ENCODE results near the gene RGS9.
"Not testable (repeated sequence)": the region's sequence is repeated elsewhere in the genome, so short reads cannot be mapped to it uniquely, and the experiment has no call there.

RGS9 gene

DNA sequence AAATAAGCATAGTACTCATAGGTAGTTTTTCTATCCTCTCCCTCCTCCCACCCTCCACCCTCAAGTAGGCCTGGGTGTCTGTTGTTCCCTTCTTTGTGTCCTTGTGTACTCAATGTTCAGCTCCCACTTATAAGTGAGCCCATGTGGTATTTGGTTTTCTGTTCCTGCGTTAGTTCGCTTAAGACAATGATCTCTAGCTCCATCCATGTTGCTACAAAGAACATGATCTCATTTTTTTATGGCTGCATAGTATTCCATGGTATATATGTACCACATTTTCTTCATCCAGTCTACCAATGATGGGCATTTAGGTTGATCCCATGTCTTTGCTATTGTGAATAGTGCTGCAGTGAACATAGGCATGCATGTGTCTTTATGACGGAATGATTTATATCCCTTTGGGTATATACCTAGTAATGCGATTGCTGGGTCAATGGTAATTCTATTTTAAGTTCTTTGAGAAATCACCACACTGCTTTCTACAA, 43.6 kb downstream of the RGS9 start:
- not testable (repeated sequence) for DNase-seq (ENCODE audit: extremely low read depth in 1 of 2, low read depth in 1 of 2)

DNA sequence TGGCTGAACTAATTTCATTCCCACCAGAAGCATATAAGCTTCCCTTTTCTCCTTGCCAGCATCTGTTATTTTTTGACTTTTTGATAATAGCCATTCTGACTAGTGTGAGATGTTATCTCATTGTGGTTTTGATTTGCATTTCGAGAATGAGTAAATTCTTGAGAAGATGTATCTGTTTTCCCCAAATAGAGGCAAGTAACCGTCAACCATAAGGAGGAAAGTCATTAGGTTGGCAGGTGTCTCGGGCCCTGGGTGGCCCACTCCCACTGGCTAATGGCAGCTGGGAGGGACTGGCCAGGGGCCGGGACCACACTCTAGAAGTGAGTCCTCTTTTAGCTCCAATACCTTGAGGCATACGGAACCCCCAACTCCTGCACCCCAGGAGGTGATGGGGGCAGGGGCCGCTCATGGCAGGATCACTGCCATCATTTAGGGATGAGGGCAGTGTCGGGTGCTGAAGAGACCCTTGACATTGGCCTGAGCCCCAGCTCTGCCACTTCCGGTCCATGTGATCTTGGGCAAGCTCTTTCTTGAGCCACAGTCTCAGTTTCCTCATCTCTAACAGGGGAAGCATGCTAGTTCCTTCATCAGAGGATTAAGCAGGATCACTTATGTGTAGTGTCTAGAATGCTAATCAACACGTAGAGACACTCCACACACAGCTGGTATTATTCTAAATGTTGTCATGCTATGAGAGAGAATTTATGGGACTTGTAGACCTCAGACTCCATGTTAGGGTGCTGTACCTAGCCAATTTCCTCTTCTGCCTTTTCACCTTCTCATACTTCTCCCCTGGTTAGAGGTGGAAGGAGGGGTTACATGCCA, 44.3 kb downstream of the RGS9 start:
- DNase-seq (ENCODE audit: extremely low read depth in 1 of 2, low read depth in 1 of 2), result no peak

DNA sequence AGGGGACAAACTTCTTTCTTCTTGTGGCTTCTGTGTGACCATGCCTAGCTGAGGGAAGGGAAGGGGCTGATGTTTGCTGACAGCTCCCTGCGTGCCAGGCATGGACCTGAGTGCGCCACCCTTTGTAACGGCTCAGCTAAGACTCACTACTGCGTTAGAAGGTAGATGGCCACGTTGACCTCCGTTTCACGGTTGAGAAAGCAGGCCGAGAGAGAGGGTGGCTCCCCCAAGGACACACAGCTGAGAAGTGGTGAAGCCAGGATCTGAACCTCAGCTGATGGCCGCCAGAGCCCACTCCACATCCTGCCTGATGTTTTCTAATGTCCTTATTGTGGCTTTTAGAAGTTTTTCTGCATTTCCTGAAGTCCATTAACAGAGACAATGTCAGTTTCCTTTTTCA, 45.1 kb downstream of the RGS9 start:
- no peak for DNase-seq (ENCODE audit: extremely low read depth in 1 of 2, low read depth in 1 of 2)

DNA sequence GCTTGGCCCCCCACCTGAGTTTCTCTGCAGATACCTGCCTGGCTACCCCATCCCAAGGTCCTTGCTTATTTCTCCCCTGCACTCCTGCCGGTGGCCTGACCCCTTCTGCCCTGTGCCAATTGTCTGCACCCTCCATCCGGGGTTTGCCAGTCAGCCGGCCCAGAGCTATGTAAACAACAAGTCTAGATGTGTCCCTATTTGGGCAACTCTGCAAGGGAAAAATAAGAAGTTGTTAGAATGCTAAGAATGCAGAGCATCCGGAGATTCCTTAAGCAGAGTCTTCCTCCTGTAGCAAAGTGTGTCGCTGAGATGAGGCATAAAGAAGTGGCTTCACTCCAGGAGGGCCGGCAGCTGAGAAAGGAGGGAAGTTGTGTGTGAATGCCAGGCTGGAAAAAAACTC, 46.6 kb downstream of the RGS9 start:
- DNase-seq (ENCODE audit: extremely low read depth in 1 of 2, low read depth in 1 of 2), result no peak

DNA sequence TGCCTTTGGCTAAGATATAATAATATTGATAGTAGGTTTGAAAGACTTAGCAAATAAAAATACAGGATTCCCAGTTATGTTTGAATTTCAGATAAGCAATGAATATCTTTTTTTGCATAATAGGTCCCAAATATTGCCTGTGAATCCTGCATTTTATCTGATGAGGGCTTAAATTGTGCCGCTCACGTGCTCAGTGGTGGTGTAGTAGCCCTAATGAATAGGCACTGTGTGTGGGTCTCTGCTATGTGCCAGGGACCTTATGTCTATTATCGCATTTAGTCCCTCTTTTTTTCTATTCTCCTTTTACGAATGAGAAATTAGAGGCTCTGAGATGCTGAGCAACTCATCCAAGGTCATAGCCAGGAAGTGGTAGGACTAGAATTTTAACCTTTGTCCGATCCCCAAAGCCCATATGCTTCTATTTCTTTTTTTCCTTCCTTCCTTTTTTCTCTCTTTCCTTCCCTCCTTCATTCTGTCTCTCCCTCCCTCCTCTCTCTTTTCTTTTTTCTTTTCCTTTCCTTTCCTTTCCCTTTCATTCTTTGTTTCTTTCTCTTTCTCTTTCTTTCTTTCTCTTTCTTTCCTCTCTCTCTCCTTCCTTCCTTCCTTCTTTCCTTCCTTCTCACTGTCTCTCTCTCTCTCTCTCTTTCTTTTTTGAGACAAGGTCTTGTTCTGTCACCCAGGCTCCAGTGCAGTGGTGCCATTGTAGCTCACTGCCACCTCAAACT, 47.2 kb downstream of the RGS9 start:
- no peak for DNase-seq (ENCODE audit: extremely low read depth in 1 of 2, low read depth in 1 of 2)

DNA sequence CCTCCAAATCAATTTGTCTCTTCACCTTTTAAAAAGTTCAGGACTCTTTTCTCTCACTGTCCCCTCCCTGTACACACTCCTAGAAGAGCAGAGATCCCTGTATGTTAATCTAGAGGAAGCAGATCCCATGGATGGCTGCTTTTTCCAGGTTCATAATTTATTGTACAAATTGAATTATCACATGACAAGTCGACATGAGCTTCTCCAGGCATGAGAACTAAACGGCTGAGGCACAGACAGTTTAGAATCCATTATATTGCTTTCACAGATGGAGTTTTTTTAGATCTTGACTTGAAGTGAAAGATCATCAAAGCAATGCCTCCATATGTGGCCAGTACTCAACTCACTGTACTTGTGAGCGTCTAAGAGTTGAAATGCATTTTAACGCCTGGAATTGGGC, 47.9 kb downstream of the RGS9 start:
- DNase-seq (ENCODE audit: extremely low read depth in 1 of 2, low read depth in 1 of 2), result no peak

DNA sequence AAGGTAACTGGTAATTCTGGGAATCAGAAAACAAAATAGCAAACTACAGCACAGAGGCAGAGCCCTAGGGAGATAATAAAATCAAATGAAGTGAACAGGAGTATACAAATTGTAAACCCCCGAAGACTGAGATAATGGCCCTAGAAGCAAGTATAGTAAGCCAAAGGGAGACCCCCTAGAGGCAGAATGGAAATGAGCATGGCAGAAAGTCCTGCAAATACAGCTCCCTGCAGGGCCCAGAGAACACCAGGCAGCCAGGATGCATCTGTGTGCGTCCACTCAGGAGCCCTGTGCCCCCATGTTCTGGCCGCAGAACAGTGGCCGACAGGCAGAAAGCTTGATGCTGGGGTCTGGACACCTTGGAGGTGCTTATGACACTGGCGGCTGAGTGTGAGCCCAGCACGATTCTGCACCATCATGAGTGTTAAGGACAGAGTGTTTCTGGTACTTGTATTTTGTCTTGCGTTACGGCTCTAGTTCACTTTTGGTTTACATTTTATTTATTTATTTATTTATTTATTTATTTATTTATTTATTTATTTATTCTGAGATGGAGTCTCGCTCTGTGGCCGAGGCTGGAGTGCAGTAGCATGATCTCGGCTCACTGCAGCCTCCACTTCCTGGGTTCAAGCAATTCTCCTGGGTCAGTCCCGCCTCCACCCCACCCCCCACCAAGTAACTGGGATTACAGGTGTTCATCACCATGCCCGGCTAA, 48.7 kb downstream of the RGS9 start:
- no peak for DNase-seq (ENCODE audit: extremely low read depth in 1 of 2, low read depth in 1 of 2)

DNA sequence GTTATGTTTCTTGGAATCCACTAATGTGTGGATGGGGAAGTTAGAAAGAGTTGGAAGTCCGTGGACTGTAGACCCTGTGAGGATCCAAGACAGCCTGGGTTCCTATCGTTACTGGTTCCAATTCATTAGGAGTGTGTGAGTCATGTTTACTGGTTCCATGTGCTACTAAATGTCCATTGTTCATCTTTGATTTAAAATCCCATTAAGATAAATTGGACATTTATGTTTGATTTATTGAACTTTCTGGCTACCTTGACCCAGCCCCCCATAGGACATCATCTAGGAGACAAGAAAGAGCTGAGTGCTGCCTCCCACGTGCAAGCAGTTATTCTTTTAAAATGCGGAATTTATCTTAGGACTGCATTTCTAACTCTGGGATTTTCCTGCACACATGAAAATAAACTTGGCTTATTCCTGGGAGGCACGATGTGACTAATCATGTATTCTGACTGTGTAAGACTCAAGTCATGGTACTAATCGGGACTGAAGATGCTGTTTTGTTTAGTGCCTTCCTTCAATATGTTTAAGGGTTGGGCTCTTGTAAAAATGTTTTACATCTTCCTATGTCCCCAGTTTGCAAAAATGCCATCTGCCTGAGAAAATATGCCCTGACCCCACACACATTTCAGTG, 53.4 kb downstream of the RGS9 start:
- no peak for DNase-seq (ENCODE audit: extremely low read depth in 1 of 2, low read depth in 1 of 2)

DNA sequence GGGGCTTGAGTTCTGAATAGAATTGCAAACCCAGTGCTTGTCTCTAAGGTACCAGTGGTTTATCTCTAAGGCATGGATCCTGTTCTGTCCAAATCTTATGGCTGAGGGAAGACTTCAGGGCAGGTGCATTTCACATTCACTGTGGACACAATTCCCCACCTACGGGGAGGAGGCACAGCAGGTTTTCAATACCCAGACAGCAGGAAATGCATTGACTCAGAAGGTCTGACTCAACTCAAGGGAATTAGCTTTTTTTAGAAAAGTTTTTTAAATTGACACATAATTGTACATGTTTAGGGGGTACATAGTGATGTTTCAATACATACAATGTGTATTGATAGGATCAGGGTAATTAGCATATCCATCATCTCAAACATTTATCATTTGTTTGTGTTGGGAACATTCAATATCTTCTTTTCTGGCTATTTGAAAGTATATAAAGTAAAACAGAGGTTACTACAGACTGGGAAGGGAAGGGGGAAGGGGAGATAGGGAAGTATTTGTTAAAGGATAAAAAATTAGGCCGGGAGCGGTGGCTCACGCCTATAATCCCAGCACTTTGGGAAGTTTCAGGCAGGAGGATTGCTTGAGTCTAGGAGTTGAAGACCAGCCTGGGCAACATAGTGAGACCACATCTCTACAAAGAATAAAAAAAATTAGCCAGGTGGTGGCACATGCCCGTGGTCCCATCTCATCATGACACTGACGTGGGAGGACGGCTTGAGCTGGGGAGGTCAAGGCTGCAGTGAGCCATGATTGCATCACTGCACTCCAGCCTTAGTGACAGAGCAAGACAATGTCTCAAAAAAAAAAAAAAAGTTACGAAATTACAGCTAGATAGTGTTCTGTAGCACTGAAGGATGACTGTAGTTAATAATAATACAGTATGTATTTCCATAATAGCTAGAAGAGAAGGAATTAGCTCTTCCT, 54.9 kb downstream of the RGS9 start:
- DNase-seq (ENCODE audit: extremely low read depth in 1 of 2, low read depth in 1 of 2), result no peak

DNA sequence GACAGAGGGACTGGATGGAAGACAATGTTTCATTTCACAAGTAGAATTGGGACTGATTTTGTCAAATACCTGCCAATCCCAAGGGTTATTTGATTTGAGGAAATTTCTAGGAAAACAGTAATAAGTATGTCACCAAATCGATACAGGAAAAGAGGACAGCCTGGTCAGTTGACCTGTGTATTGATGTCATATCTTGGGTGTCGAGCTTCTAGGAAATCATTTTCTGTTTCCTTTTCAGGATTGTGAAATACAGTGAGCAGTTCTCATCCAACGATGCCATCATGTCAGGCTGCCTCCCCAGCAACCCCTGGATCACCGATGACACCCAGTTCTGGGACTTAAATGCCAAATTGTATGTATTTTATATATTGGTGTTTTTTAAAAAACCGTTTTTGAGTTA, 56.1 kb downstream of the RGS9 start:
- no peak for DNase-seq (ENCODE audit: extremely low read depth in 1 of 2, low read depth in 1 of 2)

DNA sequence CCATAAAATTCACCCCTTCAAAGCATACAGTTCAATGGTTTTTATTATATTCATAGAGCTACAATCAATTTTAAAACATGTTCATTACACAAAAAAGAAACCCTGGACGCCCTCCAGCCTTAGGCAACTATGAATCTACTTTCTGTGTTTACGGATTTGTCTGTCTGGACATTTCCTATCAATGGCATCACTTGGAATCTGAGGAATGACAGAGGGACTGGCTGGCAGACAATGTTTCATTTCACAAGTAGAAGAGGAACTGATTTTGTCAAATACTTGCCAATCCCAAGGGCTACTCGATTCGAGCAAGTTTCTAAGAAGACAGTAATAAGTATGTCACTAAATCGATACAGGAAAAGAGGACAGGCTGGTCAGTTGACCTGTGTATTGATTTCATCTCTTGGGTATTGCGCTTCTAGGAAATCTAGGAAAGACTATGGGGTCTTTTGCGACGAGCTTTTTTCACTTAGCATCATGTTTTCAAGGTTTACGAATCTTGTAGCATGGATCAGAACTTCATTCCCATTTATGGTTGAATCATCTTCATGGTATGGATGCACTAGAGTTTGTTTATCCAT, 56.6 kb downstream of the RGS9 start:
- no peak for DNase-seq (ENCODE audit: extremely low read depth in 1 of 2, low read depth in 1 of 2)

DNA sequence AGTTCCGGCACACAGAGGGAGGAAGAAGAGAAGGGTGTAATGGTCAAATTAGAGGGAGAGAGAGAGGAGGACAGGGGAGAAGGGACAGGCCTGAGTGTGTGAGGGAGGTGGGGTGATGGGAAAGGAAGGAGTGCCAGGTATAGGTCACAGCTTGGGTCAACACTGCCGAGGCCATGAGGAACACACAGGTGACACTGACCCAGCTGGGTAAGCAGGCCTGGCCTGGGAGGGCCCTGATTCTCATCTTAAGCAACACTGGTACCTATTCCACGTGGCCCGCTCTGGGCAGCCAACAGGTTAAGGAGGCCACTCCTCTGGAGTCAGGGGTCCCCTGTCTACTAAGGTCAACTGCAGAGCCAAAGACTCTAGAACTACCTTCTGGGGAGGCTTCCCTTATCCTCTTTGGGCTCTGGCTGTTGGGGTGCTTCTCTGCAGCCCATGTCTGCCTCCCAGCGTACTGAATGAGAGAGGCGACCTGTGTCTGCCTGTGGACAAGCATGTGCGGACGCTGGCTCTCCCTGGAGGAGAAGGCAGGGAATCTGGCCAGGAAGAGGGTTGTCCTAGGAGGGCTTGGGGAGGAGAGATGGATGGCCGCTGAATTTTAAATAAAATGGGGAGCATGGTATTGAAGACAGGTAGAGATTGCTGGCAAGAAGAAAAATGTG, 57.6 kb downstream of the RGS9 start:
- DNase-seq (ENCODE audit: extremely low read depth in 1 of 2, low read depth in 1 of 2), result no peak

DNA sequence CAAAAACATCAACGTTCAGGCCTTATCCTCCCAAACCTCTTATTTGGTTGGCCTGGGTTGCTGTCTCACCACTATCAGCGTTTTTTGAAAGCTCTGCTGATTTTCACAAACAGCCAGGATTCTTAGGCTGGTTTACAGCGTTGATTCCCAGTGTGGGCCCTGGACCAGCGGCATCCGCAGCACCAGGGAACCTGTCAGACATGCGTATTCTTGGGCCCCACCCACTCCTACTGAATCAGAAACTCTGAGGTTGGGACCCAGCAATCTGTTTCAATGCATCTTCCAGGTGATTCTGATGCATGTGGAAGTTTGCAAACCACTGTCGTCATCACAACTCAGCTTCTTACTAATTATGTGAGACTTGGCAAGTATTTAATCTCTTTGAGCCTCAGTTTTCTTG, 58.5 kb downstream of the RGS9 start:
- no peak for DNase-seq (ENCODE audit: extremely low read depth in 1 of 2, low read depth in 1 of 2)

DNA sequence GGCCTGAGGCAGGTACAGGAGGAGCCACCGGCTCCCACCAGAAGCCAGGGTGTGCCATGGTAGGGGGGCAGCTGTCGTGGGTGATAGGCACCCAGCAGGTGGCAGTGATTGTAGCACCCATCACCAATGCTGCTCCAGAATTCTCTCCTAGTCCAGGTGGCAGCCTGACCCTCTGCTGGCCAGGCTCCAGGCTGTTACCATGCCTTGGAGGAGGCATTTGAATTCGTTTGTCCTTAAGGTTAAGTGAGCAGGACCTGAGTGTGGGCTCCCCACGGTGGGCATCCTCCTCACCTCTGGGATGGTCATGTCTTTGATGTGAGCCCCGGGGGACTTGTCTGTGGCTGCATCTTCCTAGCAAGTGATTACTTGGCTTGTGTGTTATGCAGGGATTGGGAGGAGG, 59.4 kb downstream of the RGS9 start:
- DNase-seq (ENCODE audit: extremely low read depth in 1 of 2, low read depth in 1 of 2), result no peak

DNA sequence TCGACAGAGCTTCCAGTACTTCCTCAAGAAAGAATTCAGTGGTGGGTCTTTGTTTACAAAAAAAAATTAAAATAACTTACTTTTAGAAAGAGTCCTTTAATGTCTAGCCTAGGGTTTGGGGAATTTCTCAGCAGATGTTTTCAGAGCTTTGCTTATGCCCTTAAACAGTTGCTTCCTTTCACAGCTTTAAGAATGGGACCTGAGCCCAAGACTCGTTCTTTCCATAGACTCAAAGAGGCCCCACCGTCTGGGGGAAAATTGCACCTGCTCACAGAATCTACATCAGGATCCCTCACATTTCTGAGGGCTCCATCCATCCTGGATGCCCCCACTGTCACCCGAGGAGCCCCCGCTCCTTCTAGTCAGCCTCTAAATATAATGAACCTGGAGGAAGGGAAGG, 60.0 kb downstream of the RGS9 start:
- DNase-seq (ENCODE audit: extremely low read depth in 1 of 2, low read depth in 1 of 2), result no peak

DNA sequence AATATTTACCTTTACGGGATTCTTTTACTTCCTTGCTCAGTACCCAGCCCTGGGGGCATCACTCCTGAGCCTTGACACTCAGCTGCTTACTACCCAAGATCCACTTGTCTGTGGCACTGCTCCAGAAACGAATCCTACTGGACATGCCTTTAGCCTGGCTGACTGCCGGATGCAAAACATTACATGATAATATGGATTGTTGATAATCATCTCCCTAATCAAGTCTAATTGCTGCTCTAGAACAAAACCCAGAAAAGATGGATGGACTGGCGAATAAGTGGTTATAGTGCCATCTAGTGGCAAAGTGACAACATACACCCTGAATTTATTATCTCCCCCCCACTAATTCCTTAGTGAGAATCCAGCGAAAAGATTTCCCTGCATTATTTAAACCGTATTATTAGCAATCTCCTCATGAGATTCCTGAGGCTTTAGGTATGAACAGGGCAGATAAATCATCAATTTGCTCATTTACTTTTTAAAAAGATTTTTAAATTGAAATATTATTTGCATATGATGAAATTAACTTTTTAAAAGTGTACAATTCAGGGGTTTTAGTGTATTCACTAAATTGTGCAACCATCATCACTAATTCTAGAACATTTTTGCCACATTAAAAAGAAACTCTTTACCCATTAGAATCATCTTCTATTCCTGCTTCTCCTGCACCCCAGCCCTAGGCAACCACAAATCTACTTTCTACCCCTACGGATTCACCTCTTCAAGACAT, 61.6 kb downstream of the RGS9 start:
- DNase-seq (ENCODE audit: extremely low read depth in 1 of 2, low read depth in 1 of 2), result no peak

DNA sequence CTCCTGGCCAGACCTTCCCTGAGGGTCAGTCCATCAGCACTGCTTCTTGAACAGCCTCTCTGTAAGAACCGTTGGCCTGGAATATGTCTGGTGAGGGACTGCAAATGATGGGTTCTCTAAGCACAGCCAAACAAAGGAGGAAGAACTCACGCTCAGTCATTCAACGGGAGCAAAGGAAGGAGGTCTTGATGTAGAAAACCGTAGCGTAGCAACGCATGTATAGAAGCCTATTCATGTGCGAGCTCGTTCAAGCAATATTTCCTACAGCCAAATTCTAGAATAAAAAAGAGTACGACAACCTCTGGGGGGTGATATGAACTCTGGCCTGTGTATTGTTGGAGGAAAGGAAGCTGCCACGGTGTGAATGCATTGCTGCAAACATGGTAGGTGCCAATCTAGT, 64.2 kb downstream of the RGS9 start:
- DNase-seq (ENCODE audit: extremely low read depth in 1 of 2, low read depth in 1 of 2), result no peak

DNA sequence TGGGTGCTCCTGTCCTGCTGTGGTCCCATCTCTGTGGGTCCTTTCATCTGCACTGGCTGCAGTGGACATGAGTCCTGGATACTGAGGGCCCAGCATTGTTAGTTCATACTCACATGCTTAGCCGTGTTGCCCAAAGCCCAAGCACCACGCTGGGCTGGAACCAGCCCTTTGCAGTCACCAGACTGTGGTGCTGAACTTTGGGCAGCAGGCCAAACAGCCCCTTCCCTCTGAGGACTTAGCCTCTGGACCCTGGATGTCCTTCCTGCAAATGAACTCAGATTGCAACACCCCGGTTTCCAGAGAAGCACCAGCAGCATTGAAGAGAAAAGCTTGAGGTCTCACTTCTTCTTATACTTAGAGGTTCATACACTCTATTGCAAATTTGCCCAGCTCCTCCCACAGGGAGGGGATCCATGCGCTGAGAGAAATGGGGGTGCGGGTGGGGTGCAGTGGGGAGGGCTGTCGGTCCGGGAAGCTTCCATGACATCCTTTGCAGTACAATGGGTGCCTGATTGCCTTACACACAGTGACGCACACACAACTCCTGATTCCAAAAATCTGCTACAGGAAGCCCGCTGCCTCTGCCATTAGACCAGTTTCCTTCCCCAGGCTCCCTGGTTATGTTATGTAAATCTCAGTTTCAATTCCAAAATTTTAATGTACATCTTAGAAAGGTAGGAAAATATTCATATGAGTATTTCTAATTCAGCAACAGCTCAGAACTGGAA, 65.8 kb downstream of the RGS9 start:
- DNase-seq (ENCODE audit: extremely low read depth in 1 of 2, low read depth in 1 of 2), result no peak
